Iris pigment epithelial cell (primary cell): Measurements from ENCODE around the gene POLR2B.
"Not testable (repeated sequence)": the region's sequence is repeated elsewhere in the genome, so short reads cannot be mapped to it uniquely, and the experiment has no call there.

Experiments used
- DNase-seq: peaks from one replicate; pipeline ENCODE4 v3.0.0-alpha.2; 2011; ENCODE audit warnings: low read depth

The POLR2B gene

GRCh38 chr4:56986952-56987351, 8.3 kb downstream of the POLR2B start:
- DNase-seq = no peak

GRCh38 chr4:56990109-56990905, 11.6 kb downstream of the POLR2B start:
- peak; percentile 85 for DNase-seq

DNA sequence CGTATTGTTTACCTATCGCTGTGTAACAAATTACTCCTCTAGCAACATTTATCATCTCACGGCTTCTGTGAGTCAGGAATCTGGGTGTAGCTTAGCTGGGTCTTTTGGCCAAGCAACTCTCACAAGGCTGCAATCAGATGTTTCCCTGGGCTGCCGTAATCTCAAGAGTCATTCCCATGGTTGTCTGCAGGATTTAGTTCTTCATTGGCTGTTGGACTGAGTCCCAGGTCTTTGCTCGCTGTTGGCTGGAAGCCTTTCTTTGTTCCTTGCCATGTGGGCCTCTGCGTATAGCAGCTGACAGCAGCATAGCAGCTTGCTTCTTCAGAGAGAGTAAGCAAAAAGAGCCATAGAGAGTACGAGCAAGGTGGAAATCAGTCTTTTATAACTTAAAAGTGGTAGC, 16.8 kb downstream of the POLR2B start:
- peak; percentile 97 for DNase-seq

DNA sequence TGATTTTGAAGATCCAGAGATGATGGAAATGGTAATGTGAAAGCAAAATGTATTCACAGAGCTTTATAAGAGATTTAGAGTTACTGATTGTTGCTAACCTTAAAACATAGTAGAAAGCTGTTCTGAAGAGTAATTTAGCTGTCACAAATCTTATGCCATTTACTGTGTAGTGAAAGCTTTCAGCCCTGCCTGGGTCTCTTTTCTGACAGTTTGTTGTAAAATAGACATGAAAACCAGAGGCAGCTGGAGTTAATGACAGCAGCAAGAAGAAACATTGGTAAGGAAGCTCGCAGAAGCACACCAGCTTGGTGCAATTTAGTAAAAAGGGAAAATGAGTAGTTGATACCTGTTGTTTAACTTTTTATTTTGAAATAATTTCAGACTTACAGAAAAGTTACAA, 21.1 kb downstream of the POLR2B start:
- DNase-seq = no peak

GRCh38 chr4:57013543-57014120, 34.9 kb downstream of the POLR2B start:
- no peak for DNase-seq

- DNase-seq = no peak
Measured at GRCh38 chr4:57018980-57019379, 40.3 kb downstream of the POLR2B start.

- DNase-seq = peak; percentile 86
Measured at GRCh38 chr4:57020467-57021101, 41.9 kb downstream of the POLR2B start.

GRCh38 chr4:57023104-57023503, 44.4 kb downstream of the POLR2B start:
- DNase-seq = peak; percentile 97

GRCh38 chr4:57034520-57034919, 55.8 kb downstream of the POLR2B start:
- DNase-seq = no peak

- no peak for DNase-seq
Measured at GRCh38 chr4:57037982-57038604, 59.4 kb downstream of the POLR2B start.

GRCh38 chr4:57039345-57039744, 60.6 kb downstream of the POLR2B start:
- no peak for DNase-seq

GRCh38 chr4:57040510-57040909, 61.8 kb downstream of the POLR2B start:
- DNase-seq = no peak

DNA sequence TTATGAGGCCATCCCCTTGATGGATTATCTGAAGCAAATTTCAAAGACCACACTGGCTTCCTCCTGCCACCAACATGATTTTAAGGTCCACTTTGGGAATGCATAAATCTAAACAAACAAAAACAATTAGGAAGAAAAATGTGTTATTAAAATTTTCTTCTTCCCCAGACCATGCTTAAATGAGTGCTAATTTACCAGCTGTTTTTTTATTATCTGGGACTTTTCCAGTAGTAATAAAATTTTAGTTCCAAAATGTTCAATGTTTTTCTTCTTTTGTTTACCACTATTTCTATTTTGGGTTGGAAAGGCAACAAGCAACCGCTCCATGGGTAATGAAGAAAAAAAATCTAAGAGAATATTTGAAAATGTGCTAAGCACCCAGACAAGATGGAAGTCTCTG, 62.3 kb downstream of the POLR2B start:
- no peak for DNase-seq

DNA sequence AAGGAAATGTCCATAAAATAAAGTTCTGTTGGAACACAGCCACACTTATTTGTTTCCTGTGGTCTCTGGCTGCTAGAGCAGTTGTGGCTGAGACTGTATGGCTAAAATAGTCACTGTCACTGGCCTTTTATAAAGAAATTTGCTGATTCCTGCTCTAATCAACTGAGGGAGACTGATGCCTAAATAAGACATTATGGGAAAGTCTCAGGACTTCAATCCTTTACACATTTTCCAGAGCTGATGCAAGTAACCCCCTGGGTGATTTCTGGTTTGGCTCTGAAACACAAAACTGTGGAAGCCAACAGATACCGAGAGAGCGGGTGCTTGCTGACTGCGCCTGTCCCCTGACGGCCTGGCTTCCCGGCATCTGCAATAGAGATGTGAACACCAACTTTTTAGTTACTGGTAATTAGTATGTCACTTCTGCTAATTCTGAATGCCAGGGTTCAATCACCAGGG, 64.0 kb downstream of the POLR2B start:
- DNase-seq = peak; percentile 56

GRCh38 chr4:57043347-57044251, 64.9 kb downstream of the POLR2B start:
- DNase-seq = peak; percentile 74

DNA sequence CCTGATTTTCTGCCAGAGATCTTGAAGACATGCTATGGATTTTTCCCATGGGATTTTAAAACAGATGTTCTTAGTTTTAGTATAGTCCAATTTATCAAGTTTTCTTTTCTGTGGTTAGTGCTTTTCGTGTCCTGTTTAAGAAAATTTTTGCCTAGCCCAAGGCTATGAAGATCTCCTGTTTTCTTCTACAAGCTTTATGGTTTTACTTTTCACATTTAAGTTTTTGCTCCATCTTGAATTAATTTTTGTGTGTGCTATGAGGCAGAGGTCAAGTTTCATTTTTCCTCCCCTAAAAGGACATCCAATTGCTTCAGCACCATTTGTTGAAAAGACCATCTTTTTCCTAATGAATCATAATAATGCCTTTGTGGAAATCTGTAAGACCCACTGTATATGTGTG, 65.6 kb downstream of the POLR2B start:
- no peak for DNase-seq

- DNase-seq = peak; percentile 74
Measured at GRCh38 chr4:57044996-57045395, 66.3 kb downstream of the POLR2B start.

GRCh38 chr4:57047046-57047445, 68.3 kb downstream of the POLR2B start:
- not testable (repeated sequence) for DNase-seq

GRCh38 chr4:57048590-57049304, 70.1 kb downstream of the POLR2B start:
- DNase-seq = peak; percentile 54

GRCh38 chr4:57051095-57051494, 72.4 kb downstream of the POLR2B start:
- DNase-seq = peak; percentile 60

DNA sequence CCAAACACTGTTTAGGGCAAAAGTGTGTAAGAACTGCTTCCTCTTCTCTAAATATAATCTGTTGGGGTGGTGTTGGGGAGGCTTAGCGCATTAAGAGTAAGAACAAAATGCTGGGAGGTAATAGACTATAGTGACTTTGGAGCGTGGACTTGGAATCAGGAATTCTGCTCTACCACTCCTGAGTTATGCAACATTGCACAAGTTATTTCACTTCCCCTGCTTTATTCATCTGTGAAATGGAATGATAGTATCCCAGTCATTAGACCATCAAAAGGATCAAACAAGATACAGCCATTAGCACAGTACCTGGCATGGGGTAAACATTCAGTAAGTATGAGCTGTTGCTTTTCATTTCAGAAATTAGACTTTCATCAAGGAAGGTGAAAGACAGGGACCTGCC, 72.8 kb downstream of the POLR2B start:
- DNase-seq = no peak
